ENCODE measurements around the gene H6PD.
A peak's percentile ranks its signal among the peaks of the same experiment; 100 is the strongest.

Gene H6PD

DNA sequence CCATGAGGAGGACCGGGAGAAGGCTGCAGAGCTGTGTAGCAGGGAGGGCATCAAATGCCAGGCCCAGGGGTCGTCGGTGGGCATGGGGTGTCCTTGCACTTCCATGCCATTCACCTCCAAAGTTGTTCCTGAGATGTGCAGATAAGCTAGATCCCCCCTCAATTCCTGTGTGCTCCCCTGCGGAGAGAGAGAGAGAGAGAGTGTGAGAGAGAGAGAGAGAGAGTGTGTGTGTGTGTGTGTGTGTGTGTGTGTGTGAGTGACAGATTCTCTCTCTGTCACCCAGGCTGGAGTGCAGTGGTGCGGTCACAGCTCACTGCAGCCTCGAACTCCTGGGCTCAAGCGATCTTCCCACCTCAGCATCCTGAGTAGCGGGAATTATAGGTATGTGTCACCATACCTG is 74.5 kb downstream of the H6PD start:
- Histone ChIP-seq H3K4me1 (peaks cover 0 to 100% (median 93%) of the 10 kb centered on the region in 4 donors), H3K4me3 (no peak overlapping the region), H3K27ac (peak overlapping the region; percentile 51 to 56), H3K9me3 (no peaks in the 10 kb centered on the region), H3K27me3 (no peaks in the 10 kb centered on the region), H3K36me3 (no peaks in the 10 kb centered on the region)
- no peak for DNase-seq
- intact Hi-C loops (cut with DNase I; ENCODE audit: low total_unique reads): no loop called here
- TF ChIP-seq CTCF (IDR thresholded peaks at IDR 0.05): no peak

DNA sequence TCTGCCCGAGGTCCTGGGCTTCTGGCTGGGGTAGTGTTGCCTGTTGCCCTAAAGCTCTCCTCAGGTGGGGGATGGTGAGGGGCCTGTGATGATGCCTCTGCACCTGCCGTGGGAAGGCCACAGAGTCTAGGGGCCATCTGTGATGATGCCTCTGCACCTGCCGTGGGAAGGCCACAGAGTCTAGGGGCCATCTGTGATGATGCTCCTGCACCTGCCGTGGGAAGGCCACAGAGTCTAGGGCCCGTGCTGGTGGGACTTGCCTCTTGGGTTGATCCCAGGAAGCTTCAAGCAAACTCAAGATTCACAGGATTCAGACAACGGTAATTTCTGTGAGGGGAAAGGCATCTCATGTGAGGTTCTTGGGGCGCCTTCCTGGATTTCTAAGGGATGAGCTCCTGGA is 75.4 kb downstream of the H6PD start:
- DNase-seq: no peak
- no peak for TF ChIP-seq CTCF (IDR thresholded peaks at IDR 0.05)
- H3K36me3 ChIP-seq: no peaks in the 10 kb centered on the region
- H3K9me3 ChIP-seq: no peaks in the 10 kb centered on the region
- H3K27ac ChIP-seq: peak overlapping the region; percentile 13 to 81
- intact Hi-C loops (cut with DNase I; ENCODE audit: low total_unique reads): no loop called here
- no peak overlapping the region for H3K4me3 ChIP-seq
- peaks cover 0 to 100% (median 91%) of the 10 kb centered on the region in 4 donors for H3K4me1 ChIP-seq
- H3K27me3 ChIP-seq: no peaks in the 10 kb centered on the region

DNA sequence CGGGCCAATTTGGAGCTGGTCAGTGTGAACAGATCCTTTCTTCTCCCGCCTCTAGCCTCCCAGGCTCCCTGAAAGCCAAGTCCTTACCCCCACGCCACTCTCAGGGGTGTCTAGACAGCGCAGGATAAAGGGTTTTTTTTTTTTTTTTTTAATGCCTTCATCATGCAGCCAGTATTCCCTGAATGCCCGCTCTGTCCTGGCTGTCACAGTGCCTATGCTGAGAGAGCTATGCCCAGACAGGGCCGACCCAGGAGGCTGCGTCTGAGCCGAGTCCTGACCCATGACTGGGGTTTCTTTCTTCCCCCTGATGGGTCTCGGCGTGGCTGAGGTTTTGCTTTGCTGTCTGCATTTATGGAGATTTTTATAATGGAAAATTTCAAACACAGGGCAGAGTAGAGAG is 76.5 kb downstream of the H6PD start:
- DNase-seq: no peak
- peaks cover 0 to 100% (median 91%) of the 10 kb centered on the region in 4 donors for H3K4me1 ChIP-seq
- no peak for TF ChIP-seq CTCF (IDR thresholded peaks at IDR 0.05)
- no peaks in the 10 kb centered on the region for H3K9me3 ChIP-seq
- peak overlapping the region; percentile 54 to 81 for H3K27ac ChIP-seq
- no peaks in the 10 kb centered on the region for H3K27me3 ChIP-seq
- intact Hi-C loops (cut with DNase I; ENCODE audit: low total_unique reads): no loop called here
- no peaks in the 10 kb centered on the region for H3K36me3 ChIP-seq
- peak overlapping the region in 1 of 2 donors; percentile 7 for H3K4me3 ChIP-seq

GRCh38 chr1:9311479-9311878 is 76.9 kb downstream of the H6PD start:
- peak overlapping the region; percentile 54 to 81 for H3K27ac ChIP-seq
- intact Hi-C loops (cut with DNase I; ENCODE audit: low total_unique reads): no loop called here
- peaks cover 0 to 100% (median 91%) of the 10 kb centered on the region in 4 donors for H3K4me1 ChIP-seq
- no peak for TF ChIP-seq CTCF (IDR thresholded peaks at IDR 0.05)
- no peak for DNase-seq
- peak overlapping the region in 1 of 2 donors; percentile 7 for H3K4me3 ChIP-seq
- no peaks in the 10 kb centered on the region for H3K36me3 ChIP-seq
- no peaks in the 10 kb centered on the region for H3K27me3 ChIP-seq
- no peaks in the 10 kb centered on the region for H3K9me3 ChIP-seq

GRCh38 chr1:9312168-9312720 is 77.7 kb downstream of the H6PD start:
- H3K36me3 ChIP-seq: no peaks in the 10 kb centered on the region
- no peaks in the 10 kb centered on the region for H3K9me3 ChIP-seq
- H3K4me1 ChIP-seq: peaks cover 0 to 100% (median 93%) of the 10 kb centered on the region in 4 donors
- no peak for TF ChIP-seq CTCF (IDR thresholded peaks at IDR 0.05)
- intact Hi-C loops (cut with DNase I; ENCODE audit: low total_unique reads): no loop called here
- no peak overlapping the region for H3K4me3 ChIP-seq
- H3K27ac ChIP-seq: peak overlapping the region; percentile 54 to 81
- no peak for DNase-seq
- H3K27me3 ChIP-seq: no peaks in the 10 kb centered on the region

DNA sequence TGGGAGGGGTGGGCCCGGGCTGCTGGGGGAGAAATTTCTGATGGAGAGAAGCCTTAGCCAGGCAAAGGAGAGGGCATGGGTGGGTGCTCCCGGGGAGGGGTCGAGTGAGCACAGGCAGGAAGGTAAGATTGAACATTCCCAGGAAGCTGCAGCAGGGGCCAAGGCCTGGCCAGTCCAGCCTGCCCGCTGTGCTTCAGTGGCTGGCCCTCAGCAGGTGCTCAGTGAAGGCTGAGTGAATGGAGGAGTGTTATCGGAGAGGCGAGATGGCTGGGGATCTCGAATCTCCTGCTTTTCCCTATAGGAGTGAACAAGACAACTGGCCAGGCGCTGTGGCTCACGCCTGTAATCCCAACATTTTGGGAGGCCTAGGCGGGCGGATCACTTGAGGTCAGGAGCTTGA is 79.0 kb downstream of the H6PD start:
- H3K4me1 ChIP-seq: peaks cover 0 to 100% (median 93%) of the 10 kb centered on the region in 4 donors
- no peaks in the 10 kb centered on the region for H3K9me3 ChIP-seq
- no peak for TF ChIP-seq CTCF (IDR thresholded peaks at IDR 0.05)
- no peaks in the 10 kb centered on the region for H3K27me3 ChIP-seq
- H3K4me3 ChIP-seq: no peak overlapping the region
- intact Hi-C loops (cut with DNase I; ENCODE audit: low total_unique reads): no loop called here
- peak overlapping the region; percentile 68 to 81 for H3K27ac ChIP-seq
- H3K36me3 ChIP-seq: no peaks in the 10 kb centered on the region
- DNase-seq: no peak

Measured in tibial artery (tissue), 4 donors.